NCI-H187 treated with DMSO at 0.1 percent for 48 hours (cell line): ENCODE results near the gene ERAL1.
"Not testable (repeated sequence)": the region's sequence is repeated elsewhere in the genome, so short reads cannot be mapped to it uniquely, and the experiment has no call there.

ENCODE experiments used
- DNase-seq: peaks from one replicate; lab custom pipeline; 2025; lab: John Stamatoyannopoulos, UW

ERAL1 gene

GRCh38 chr17:28853295-28853694 is 1.5 kb upstream of the ERAL1 start:
- no peak for DNase-seq

GRCh38 chr17:28855336-28855679 is 492 bp downstream of the ERAL1 start:
- DNase-seq = no peak

GRCh38 chr17:28856028-28856574 is 1.3 kb downstream of the ERAL1 start:
- DNase-seq = no peak

- no peak for DNase-seq
Measured at GRCh38 chr17:28857905-28858800, 3.3 kb downstream of the ERAL1 start.

GRCh38 chr17:28858801-28859355 is 4.1 kb downstream of the ERAL1 start:
- no peak for DNase-seq

- no peak for DNase-seq
Measured at GRCh38 chr17:28860363-28860808, 5.6 kb downstream of the ERAL1 start.

- DNase-seq = no peak
Measured at GRCh38 chr17:28861393-28862203, 6.8 kb downstream of the ERAL1 start.

- DNase-seq = no peak
Measured at GRCh38 chr17:28862561-28862960, 7.7 kb downstream of the ERAL1 start.

- no peak for DNase-seq
Measured at GRCh38 chr17:28863953-28864352, 9.1 kb downstream of the ERAL1 start.

- DNase-seq = no peak
Measured at GRCh38 chr17:28864991-28865849, 10.4 kb downstream of the ERAL1 start.

GRCh38 chr17:28865946-28866752 is 11.3 kb downstream of the ERAL1 start:
- DNase-seq = no peak

- no peak for DNase-seq
Measured at GRCh38 chr17:28867276-28867675, 12.5 kb downstream of the ERAL1 start.

- DNase-seq = no peak
Measured at GRCh38 chr17:28871056-28871579, 16.3 kb downstream of the ERAL1 start.

GRCh38 chr17:28873839-28874238 is 19.0 kb downstream of the ERAL1 start:
- no peak for DNase-seq

GRCh38 chr17:28874750-28875149 is 19.9 kb downstream of the ERAL1 start:
- DNase-seq = no peak

- no peak for DNase-seq
Measured at GRCh38 chr17:28875848-28876550, 21.2 kb downstream of the ERAL1 start.

GRCh38 chr17:28877150-28877711 is 22.4 kb downstream of the ERAL1 start:
- DNase-seq = not testable (repeated sequence)

GRCh38 chr17:28878158-28878910 is 23.5 kb downstream of the ERAL1 start:
- no peak for DNase-seq

- no peak for DNase-seq
Measured at GRCh38 chr17:28878981-28879380, 24.2 kb downstream of the ERAL1 start.
